NCI-H1105 (cell line): ENCODE results near the gene SLC17A8.
"Not testable (repeated sequence)": the region's sequence is repeated elsewhere in the genome, so short reads cannot be mapped to it uniquely, and the experiment has no call there.

Experiments
- DNase-seq: peaks from one replicate; lab custom pipeline; 2025; lab: John Stamatoyannopoulos, UW

Gene SLC17A8

GRCh38 chr12:100427078-100427477, 70.2 kb downstream of the SLC17A8 start:
- no peak for DNase-seq

GRCh38 chr12:100430251-100430650, 73.4 kb downstream of the SLC17A8 start:
- not testable (repeated sequence) for DNase-seq

DNA sequence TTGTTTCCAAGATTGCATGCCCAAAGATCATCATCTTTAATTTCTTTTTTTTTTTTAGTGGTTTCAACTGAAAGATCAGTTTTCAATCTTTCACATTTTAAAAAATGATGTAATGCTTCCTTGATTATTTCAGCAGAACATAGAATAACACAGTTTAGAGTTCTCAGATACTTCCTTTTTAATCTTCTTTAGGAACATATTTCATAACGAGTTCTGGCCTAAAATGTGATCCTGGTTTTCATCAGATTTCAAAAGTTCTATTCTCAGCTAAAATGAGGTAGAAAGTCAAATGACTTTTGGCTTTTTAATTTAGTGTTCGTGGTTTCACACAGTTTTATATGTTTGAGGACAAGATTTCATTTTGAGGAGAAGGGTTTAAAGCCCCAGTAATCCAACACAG, 76.8 kb downstream of the SLC17A8 start:
- DNase-seq: no peak

DNA sequence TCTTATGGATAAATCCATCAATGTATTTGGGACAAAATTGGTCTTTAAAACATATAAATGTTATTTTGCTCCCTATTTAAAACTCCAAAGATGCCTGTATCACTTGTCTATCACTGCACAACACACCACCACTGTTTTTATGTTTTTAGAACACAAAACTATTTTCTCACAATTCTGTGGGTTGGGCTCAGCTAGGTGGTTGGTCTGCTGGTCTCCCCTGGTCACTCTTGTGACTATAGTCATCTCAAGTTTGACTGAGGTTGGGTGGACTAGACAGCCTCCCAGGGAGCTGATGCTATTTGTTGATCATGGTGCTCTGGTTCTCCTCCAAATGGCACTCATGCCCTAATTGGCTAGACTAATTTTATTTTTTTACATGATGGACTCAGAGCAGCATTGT, 77.3 kb downstream of the SLC17A8 start:
- no peak for DNase-seq

- no peak for DNase-seq
Measured at GRCh38 chr12:100435957-100436356, 79.1 kb downstream of the SLC17A8 start.

- DNase-seq: no peak
Measured at GRCh38 chr12:100437038-100437841, 80.4 kb downstream of the SLC17A8 start.

DNA sequence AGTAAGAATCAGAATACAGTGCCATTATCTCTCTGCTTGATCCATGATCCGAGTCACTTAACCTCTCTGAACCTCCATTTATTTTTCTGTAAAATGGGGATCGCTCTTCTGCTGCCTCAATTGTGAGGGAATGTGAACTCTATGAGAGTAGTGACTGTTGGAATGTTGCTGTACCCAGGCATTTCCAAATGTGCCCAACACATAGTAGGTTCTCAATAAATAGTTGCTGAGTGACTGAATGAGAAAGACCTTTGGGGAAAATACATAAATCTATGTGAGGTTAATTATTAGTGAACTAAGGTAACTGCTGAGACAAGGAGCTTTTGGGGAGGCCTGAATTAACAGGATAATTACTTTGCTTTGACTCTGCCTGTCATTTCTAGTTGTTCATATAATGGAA, 82.9 kb downstream of the SLC17A8 start:
- no peak for DNase-seq

DNA sequence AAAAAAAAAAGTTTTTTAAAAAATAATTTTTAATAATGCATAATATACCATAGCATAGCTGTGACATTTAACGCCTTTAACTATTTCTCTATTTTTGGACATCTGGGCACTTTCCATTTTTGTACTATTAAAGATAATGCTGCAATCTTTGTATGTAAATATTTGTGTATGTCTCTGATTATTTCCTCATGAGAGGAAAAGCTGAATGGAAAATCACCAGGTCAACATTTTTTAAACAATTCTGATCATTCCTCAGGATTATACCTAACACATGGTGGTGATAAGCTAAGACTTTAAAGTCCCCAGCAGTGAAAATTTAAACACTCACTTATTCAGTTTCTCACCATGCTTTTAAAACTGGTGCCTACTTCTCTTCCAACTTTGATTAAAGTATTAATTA, 85.5 kb downstream of the SLC17A8 start:
- no peak for DNase-seq

DNA sequence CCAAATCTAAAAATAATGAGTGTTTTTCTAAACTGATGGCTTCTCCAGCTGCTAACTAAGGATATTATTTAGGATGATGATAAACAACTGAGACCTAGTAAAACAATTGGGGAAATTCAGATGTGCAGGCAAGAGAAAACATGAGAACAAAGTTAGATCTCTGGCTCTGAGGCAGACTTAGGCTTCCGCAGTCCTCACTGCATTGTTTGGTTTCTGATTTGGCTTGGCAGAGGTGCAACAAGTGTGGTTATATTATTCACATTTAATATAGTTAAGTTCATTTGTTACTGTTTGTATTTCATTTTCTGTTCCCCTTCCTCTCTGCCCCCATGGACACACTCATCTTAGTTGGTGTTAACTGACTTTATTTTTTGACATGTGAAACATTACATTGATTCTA, 86.6 kb downstream of the SLC17A8 start:
- no peak for DNase-seq

GRCh38 chr12:100445081-100445481, 88.2 kb downstream of the SLC17A8 start:
- DNase-seq: no peak

DNA sequence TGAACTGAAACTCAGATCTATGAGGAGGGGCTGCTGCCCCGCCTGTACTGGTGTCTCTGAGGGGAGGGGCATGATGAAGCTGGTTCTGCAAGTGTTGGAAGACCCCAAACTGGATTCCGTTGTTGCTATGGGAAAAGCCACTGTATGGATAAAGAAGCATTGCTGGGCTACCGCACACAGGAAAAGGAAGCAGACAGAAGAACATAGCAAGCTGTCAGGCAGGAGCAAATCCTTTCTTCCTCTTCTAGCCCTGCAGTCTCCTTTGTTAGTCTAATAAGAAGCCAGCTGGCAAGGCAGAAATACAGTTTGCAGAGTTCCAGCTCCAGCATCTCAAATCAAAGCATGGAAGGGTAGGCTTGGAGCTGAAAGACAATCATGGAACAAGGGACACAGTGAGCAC, 90.5 kb downstream of the SLC17A8 start:
- DNase-seq: no peak

GRCh38 chr12:100448656-100449055, 91.8 kb downstream of the SLC17A8 start:
- no peak for DNase-seq

DNA sequence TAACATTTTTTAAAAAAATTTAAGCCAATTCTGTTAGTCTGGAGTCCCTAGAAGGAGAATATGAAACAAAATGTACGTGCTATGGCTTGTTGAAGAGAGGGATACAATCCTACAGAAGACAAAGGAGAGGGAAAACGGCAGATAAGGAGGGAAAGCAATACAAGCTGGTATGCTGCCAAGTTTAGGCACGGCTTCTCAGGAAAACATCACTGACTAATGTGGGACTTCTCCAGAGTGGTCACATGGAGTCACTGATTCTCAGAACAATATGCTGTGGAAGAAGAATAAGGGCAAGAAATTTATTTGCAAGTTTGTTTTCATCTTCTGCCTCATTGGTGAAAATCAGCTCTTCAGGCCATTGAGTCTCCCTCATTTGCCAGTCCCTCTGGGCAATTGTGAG, 93.9 kb downstream of the SLC17A8 start:
- DNase-seq: peak; percentile 28

DNA sequence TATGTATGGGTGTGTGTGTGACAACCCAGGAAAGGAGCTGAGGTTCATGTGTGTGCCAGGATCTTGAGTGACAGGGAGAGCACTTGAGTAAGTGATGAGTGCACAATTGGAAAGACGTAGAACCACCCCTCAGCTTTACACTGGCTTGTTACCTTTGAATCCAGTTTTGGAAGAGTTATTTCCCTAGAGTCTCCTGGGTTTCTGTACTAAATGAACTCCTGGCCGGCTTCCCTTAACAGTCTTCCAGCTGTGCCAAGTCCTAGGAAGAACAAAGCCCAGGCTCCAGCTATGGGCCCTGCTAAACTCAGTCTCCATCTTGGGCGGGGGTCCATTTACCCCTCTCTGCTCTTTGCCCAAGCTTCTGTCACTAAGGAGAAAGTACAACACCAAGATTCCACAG, 97.1 kb downstream of the SLC17A8 start:
- DNase-seq: no peak

DNA sequence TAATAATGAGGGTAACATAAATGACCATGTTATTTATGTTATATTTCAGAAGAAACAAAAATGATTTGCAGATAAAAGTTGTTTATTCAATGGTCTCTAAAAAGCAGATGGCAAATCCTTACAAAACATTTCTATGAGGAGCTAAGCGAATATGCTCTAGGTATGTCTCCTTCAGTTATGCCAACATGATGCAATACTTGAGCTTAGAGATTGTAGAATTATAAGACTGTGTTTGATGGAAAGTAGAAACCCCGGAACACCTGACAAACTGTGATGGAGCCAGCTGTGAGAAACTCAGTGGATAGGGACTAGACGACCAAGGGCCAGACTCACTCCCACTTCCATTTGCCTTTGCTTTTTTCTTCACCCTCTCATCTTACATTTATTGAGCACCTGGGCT, 99.0 kb downstream of the SLC17A8 start:
- no peak for DNase-seq

DNA sequence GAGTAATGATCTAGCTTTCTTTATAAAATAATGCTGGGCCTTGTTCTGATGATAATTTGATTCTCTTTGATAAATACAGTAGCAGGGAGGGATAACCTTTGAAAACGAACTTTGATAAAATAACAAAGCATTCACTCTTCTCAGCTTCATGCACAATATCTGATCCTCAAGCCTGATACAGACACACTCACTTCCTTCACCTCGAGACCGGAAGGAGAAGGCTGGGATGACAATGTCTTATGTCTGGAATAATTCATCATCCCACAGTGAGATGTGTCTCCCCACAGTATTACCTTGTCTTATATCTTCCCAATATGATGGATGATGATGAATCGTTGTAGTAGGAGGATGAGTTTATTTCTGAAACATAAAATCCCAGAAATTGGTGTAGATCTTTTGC, 101.3 kb downstream of the SLC17A8 start:
- DNase-seq: no peak

GRCh38 chr12:100460702-100461101, 103.8 kb downstream of the SLC17A8 start:
- no peak for DNase-seq

DNA sequence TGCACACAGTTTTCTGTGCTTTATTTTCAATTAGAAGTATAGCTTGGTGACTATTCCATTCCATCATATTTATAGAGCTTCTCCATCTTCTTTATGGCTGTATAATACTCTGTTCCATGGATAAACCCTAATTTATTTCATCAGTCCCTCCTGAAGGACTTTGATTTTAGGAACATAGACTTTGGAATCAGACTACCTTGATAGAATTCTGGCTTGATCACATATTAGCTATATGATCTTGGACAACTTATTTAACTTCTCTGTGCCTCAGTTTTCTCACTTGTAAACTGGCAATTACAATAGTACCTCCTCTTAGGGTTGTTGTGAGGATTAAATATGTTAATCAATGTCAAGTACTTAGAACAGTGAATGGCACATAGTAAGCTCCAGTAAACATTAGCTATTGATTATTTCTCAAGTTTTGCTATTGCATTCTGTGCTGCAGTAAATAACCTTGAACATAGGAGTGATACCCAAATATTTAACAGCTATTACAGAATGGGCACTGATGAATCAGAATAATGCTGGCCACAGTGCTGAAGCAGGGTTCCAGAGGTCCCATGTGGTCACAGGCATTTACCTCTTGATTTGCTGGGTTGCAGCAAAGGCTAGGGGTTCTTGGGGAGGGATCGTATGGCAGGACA, 104.6 kb downstream of the SLC17A8 start:
- no peak for DNase-seq

DNA sequence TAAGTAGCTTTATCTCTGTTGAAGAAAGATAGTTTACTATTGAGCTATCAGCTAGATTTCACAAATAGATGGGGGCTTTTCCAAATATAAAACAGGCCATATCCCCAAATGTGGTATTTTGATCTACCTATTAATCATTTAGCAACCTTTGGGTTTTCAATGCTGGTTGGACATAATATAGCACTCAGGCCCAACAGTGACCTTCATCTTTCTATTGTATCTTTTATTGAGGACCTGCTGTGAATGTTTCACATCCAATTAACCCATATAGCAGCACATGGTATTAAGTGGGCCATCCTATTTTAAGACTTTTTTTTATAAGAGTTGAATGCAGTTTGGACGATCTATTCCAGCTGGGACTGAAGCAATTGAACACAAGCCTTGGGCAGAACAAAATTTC, 106.8 kb downstream of the SLC17A8 start:
- no peak for DNase-seq

GRCh38 chr12:100464529-100464928, 107.7 kb downstream of the SLC17A8 start:
- no peak for DNase-seq

GRCh38 chr12:100468126-100468525, 111.3 kb downstream of the SLC17A8 start:
- DNase-seq: no peak
